Measurements from ENCODE around the gene TMIGD2.

GRCh38 chr19:4323692-4324091 lies 21.5 kb upstream of the TMIGD2 start:
- TF ChIP-seq CTCF (IDR thresholded peaks at IDR 0.05) (no peak), POLR2AphosphoS5 (IDR thresholded peaks at IDR 0.05) (no peak), POLR2A (IDR thresholded peaks at IDR 0.05) (no peak), EP300 (IDR thresholded peaks at IDR 0.05) (no peak)
